Left ventricle myocardium superior (tissue), 1 donor: Measurements from ENCODE around the gene UBR3. TPM values are rescaled to one million over a fixed set of nuclear protein-coding genes. Genes with fewer than 3 reads are reported as not detected.
A peak's percentile ranks its signal among the peaks of the same experiment; 100 is the strongest.

Source experiments
- ATAC-seq: fragments of 200-7000 bp; cut with Tn5 transposase; one replicate; pipeline ENCODE4 v1.9.1; 2020; ENCODE audit warnings: mild to moderate bottlenecking, moderate library complexity
- DNase-seq: peaks from one replicate; pipeline ENCODE4 v3.0.0-alpha.2; 2020
- intact Hi-C: fragments of 100-400 bp; cut with micrococcal nuclease; formaldehyde crosslinking; loops from one replicate; pipeline ENCODE4 v1.11.0; 2022
- total RNA-seq: library from RNA; stranded (reverse); fragmentation: NEBNext Ultra II Directional; extraction: Animal tissue kit (Norgen Biotek cat#: 25700); gene quantifications from one replicate; pipeline ENCODE4 v1.2.1, GENCODE V29; 2021
- donor health status: DM: no; HTN: yes; CAD: no; lungs with severe emphysema.

UBR3 gene
- total RNA-seq, 1 donor from 2014 or later = 127 TPM

GRCh38 chr2:170063456-170064235, 236.4 kb downstream of the UBR3 start:
- intact Hi-C loops = no loop called here
- ATAC-seq (no peak), DNase-seq (no peak)

- no peak for ATAC-seq
- intact Hi-C loops = no loop called here
- no peak for DNase-seq
Observed at GRCh38 chr2:170070778-170071177, 243.5 kb downstream of the UBR3 start.

GRCh38 chr2:170073288-170073687, 246.0 kb downstream of the UBR3 start:
- ATAC-seq = peak; percentile 50
- intact Hi-C loops = no loop called here

GRCh38 chr2:170076189-170076588, 248.9 kb downstream of the UBR3 start:
- DNase-seq (no peak), ATAC-seq (no peak)
- intact Hi-C loops = no loop called here

More at GRCh38 chr2:170073288-170073687, 246.0 kb downstream of the UBR3 start:
- peak; percentile 36 for DNase-seq

GRCh38 chr2:170077830-170078569, 250.7 kb downstream of the UBR3 start:
- intact Hi-C loops = no loop called here
- DNase-seq (no peak), ATAC-seq (no peak)

- DNase-seq = no peak
- intact Hi-C loops = no loop called here
- no peak for ATAC-seq
Observed at GRCh38 chr2:170084820-170085491, 257.7 kb downstream of the UBR3 start.

- ATAC-seq (peak; percentile 53), DNase-seq (no peak)
- intact Hi-C loops = no loop called here
Observed at GRCh38 chr2:170086117-170086688, 258.9 kb downstream of the UBR3 start.

GRCh38 chr2:170086751-170087412, 259.6 kb downstream of the UBR3 start:
- intact Hi-C loops = no loop called here
- ATAC-seq (peak; percentile 9), DNase-seq (no peak)

GRCh38 chr2:170087413-170087793, 260.1 kb downstream of the UBR3 start:
- ATAC-seq = peak; percentile 14
- DNase-seq = no peak
- intact Hi-C loops = no loop called here

- intact Hi-C loops = no loop called here
- ATAC-seq = peak; percentile 67
- DNase-seq = no peak
Observed at GRCh38 chr2:170088776-170089175, 261.5 kb downstream of the UBR3 start.

GRCh38 chr2:170090229-170090628, 263.0 kb downstream of the UBR3 start:
- no peak for DNase-seq
- intact Hi-C loops = no loop called here
- no peak for ATAC-seq

GRCh38 chr2:170091436-170091835, 264.2 kb downstream of the UBR3 start:
- intact Hi-C loops = no loop called here
- DNase-seq (no peak), ATAC-seq (no peak)

- ATAC-seq = no peak
- intact Hi-C loops = no loop called here
- DNase-seq = no peak
Observed at GRCh38 chr2:170092436-170093060, 265.3 kb downstream of the UBR3 start.

GRCh38 chr2:170095380-170095779, 268.1 kb downstream of the UBR3 start:
- intact Hi-C loops = no loop called here
- DNase-seq (no peak), ATAC-seq (no peak)

- DNase-seq (no peak), ATAC-seq (no peak)
- intact Hi-C loops = no loop called here
Observed at GRCh38 chr2:170098626-170099312, 271.5 kb downstream of the UBR3 start.

GRCh38 chr2:170101789-170102188, 274.5 kb downstream of the UBR3 start:
- DNase-seq (no peak), ATAC-seq (no peak)
- intact Hi-C loops = no loop called here

- intact Hi-C loops = no loop called here
- ATAC-seq (no peak), DNase-seq (no peak)
Observed at GRCh38 chr2:170106102-170106840, 279.0 kb downstream of the UBR3 start.
